ENCODE data around the gene MT1HL1.

The MT1HL1 gene

GRCh38 chr1:237004116-237004515, at the start of gene MT1HL1:
MT1HL1 (minus strand) TSS chr1:237004441; CDS start chr1:237004372, 69 bp downstream.
- no peak for DNase-seq (ENCODE audit: low read depth)

- DNase-seq (ENCODE audit: low read depth): no peak
Measured at GRCh38 chr1:237050915-237051314, 46.7 kb upstream of the MT1HL1 start.

- DNase-seq (ENCODE audit: low read depth): no peak
Measured at GRCh38 chr1:237050185-237050584, 45.9 kb upstream of the MT1HL1 start.

GRCh38 chr1:237048803-237049202, 44.6 kb upstream of the MT1HL1 start:
- no peak for DNase-seq (ENCODE audit: low read depth)

- DNase-seq (ENCODE audit: low read depth): no peak
Measured at GRCh38 chr1:237045278-237046016, 41.2 kb upstream of the MT1HL1 start.

- no peak for DNase-seq (ENCODE audit: low read depth)
Measured at GRCh38 chr1:237043846-237044636, 39.8 kb upstream of the MT1HL1 start.

DNA sequence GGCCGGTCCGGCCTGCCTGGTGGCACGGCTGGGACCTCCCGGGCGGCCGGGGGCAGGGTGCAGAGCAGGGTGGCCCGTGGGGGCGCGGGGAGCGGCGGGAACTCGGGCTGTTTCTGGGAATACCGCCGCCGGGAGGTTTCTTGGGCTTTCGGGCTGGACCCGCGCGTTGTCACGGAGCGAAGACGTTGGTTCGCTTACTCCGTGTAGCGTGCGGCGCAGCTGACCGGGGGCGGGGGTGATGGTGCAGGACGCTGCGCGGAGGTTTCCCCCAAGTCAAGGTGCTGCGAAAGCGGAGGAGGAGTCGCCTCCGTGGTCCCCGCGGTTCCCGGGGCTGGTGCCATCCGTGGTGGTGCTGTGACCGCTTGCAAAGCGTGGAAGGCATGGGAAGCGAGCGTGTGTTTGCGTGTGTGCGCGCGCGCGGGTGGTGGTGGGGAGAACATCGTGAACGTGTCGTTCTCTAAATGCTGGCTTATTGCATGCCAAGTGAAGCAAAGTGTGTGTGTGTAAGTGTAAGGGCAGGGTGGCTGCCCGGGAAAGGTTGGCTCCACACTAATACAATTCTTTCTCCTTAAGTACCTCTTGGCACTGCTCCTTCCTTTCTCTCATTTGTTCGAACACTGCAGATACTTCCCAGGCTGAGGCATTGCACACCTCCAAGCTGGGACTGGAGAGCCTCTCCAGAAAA, 38.8 kb upstream of the MT1HL1 start:
- DNase-seq (ENCODE audit: low read depth): no peak

DNA sequence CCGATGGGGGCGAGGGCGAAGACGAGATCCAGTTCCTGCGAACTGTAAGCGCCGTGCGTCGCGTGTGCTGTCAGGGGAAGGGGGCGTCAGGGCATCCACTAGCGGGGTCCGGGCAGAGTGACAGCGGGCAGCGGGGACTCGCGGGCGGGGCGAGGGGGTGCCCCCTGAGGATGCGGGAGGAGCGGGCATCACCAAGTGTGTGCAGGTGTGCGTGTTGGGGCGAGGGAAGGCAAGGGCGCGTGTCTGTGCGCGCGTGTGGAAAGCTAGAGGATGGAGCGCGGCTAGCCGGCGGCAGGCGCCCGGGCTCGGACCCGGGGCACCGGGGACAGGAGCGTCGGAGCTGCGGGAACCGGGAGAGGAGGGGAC, 38.3 kb upstream of the MT1HL1 start:
- DNase-seq (ENCODE audit: low read depth): no peak

DNA sequence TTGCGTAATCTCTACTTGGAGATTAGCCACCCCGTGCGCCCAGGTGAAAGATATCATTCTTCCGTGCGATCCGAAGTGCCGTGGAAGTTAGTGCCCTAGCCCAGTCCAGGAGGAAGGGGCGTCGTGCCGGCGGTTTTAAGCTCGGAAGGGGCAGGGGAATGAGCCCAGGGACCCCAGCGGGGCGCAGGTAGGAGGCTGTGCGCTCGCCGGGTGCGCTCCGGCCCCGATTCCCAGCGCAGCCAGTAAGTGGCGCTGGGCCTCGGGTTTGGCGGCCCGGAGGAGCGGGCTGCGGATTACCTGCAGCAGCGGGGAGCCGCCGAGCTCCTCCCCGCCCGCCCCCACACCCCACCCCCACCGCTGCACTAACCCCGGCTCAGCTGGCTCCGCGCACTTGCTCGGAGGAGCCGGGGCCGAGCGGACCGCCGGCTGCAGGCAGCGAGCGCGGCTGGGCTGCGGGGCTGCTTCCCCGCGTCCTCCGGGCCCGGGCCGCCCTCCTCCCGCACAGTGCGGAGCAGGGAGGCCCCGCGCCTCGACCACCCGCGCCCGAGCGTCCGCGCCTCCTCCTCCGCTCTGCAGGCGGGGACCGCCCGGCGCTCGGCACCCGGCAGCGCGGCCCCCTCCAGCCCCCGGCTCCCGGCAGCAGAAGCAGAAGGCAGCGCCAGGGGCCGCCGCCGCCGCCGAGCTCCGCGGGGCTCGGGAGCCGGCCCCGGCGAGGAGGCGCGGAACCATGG, 37.7 kb upstream of the MT1HL1 start, which contains the start of gene RYR2:
Gene RYR2 (plus strand): TSS at position 390 of the 731 bp plus-strand sequence. CDS start 338 bp downstream, at position 728.
- DNase-seq (ENCODE audit: low read depth): no peak

DNA sequence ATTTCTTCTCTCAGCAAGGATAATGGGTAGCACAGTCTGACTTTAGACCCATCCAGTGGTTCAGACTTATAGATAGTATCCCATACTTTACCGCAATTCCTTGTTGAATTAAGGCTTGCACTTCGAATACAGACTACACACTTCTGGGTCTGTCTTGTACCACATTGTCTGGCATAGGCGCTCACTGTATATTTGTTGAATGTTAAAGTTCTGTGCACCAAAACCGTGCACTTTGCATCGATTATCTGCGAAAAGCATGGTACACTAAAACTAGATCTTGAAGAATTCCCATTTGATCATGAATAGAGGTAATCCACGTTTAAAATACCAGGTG, 37.2 kb upstream of the MT1HL1 start:
- no peak for DNase-seq (ENCODE audit: low read depth)

DNA sequence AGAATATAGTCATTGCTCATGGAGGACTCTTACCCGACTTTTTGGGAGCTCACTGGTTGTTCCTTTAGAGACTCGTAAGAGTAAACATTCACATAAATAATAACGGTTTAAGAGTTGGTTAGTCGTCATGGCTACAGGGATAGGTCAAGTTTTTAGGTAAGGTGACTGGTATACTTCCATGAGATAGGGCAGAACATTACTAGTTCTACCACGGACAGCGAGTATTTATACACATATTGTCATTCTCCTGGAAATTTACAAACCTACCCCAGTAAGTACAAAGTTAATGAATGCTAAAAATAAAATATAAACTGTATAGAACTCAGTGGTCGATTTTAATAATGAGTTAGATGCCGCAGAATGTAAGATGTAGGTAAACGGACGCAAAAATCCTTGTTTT, 36.6 kb upstream of the MT1HL1 start:
- DNase-seq (ENCODE audit: low read depth): no peak

DNA sequence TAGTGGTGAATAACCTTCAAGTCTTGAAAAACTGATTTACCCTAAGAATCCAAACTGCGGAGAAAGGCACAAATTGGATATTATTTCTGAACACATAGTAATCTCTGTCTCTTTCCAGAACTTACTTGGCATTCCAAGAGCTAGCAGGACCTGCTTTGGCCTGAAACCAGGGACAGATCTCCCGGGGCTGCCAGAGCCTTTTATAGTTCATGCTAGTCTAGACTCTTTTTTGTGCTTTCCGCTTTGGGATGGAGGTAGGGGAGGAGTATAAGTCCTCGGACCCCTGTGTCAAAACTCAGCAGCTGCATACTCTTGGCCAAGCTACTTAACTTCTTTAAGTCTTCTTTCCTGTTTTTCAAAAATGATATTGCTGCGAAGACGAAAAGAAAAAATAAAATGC, 34.0 kb upstream of the MT1HL1 start:
- DNase-seq (ENCODE audit: low read depth): no peak

- no peak for DNase-seq (ENCODE audit: low read depth)
Measured at GRCh38 chr1:237035759-237036158, 31.5 kb upstream of the MT1HL1 start.

DNA sequence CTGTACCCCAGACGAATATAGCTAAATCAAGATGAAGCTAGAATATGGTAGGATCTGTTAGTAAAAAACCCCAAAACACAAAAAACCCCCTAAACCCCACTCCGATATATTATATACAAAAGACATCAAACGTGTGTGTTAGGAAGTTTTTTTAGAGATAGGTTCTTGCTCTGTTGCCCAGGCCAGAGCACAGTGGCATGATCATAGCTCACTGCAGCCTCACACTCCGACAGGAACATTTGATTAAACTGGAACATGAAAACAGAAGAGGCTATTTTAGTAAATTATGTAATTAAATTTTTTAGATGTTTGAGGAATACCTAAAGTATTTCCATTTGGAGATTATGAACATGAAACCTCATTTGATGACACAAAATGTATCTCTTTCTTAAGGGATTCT, 29.6 kb upstream of the MT1HL1 start:
- no peak for DNase-seq (ENCODE audit: low read depth)

DNA sequence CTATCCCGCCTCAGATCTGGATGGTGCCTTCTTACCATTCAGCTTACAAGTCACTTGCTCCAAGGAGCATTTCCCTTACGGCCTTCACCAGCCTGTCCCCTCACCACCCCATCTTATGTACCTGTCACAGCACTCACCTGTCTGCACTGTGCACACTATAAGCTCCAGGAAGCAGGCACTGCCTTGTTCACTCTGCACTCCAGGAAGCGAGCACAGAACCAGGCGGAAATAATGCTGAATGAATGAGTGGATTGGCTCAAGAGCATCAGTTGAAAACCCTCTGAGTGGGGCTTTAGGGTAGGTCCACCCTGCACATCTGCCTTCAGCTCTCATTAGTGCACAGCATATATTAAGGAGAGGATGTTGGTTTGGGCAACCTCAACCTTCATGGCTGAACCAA, 28.8 kb upstream of the MT1HL1 start:
- DNase-seq (ENCODE audit: low read depth): no peak

GRCh38 chr1:237032029-237032428, 27.8 kb upstream of the MT1HL1 start:
- DNase-seq (ENCODE audit: low read depth): no peak

DNA sequence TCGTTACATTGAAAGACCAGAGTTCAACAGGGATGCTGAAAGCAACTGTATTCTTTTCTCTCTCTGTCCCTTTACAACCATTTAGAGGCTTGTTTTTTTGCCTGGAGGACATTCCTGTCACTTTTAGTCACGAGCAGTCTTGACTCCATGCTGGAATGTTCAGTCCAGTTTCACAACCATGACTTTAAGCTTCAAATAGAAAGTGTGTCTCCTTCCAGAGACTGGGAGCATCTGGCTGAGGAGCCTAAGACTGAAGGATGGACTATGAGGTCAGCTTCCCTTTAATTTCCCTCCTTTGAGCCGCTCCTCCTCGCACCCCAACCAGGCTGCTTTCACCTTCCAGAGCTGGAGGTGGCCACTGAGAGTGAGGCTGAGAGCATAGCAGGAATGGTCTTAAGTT, 27.2 kb upstream of the MT1HL1 start:
- DNase-seq (ENCODE audit: low read depth): no peak

DNA sequence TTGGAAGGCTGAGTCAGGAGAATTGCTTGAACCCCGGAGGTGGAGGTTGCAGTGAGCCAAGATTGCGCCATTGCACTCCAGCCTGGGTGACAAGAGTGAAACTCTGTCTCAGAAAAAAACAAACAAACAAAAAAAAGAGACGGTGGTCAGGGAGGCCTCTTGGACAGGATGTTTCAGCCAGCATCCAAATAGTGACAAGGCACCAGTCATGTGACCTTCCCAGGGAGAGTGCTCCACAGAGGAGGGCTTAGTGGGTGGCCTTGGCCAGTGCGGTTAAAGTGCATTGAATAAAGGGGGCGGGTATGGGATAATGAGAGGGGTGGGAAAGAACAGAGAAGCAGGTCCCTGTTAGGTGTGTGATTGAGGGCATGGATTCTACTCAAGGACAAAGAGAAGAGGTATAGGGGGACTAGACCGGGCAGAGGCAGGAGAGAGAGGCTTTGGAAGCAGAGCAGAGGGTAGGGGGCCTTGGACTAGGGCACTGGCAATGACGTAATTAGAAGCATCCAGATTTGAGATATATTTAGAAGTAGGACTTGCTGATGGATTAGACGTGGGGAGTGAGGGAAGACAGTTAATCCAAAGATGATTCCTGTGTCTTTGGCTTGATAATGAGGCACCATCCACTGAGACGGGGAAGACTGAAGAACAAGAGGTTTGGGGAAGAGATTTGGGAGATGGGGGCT, 25.8 kb upstream of the MT1HL1 start:
- DNase-seq (ENCODE audit: low read depth): no peak

GRCh38 chr1:237029240-237029639, 25.0 kb upstream of the MT1HL1 start:
- DNase-seq (ENCODE audit: low read depth): no peak

GRCh38 chr1:237025358-237026074, 21.3 kb upstream of the MT1HL1 start:
- DNase-seq (ENCODE audit: low read depth): no peak

DNA sequence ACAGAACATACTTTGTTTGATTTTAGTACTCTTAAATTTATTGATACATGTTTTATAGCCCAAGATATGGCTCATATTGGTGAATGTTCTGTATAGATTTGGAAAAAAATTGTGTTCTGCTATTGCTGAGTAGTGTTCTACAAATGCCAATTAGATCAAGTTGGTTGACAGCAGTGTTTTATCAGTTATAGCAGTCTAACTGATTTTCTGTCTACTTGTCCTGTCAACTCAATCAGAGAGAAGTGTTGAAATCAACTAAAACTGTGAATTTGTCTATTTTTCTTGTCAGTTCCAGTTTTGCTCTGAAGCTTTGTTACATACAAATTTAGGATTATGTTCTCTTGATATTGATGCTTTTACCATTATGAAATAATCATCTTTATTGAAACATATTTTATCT, 14.7 kb upstream of the MT1HL1 start:
- no peak for DNase-seq (ENCODE audit: low read depth)

Measured in stimulated activated CD8-positive, alpha-beta memory T cell treated with anti-CD3 and anti-CD28 coated beads, Interleukin-15, amount 100 ng/mL, for 1 hour (primary cell).